ENCODE measurements around the gene CGNL1. TPM values are rescaled to one million over a fixed set of nuclear protein-coding genes. Genes with fewer than 3 reads are reported as not detected.

Gene CGNL1
- total RNA-seq, 4 donors from 2014 or later, result 4.7 to 13.7 (median 7.3) TPM

DNA sequence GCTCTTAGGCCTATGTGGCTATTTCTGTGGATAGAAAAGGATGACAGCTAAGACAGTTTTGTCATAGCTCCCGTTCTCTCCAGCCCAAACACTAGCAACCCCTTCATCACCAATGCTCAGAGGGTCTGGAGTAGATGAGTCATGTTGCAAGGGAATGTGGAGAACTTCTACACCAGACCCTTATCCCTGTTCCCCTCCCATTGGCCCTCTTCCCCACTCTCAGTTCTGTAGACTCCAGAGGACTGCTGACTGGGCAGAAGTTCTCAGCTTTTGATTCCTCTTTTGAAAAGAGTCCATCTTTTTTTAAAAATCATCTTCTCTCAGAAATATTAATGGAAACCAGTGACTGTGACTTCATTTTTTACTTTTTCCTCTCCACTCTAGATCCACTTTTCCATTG, 213.0 kb downstream of the CGNL1 start:
- TF ChIP-seq, protein P1, sequence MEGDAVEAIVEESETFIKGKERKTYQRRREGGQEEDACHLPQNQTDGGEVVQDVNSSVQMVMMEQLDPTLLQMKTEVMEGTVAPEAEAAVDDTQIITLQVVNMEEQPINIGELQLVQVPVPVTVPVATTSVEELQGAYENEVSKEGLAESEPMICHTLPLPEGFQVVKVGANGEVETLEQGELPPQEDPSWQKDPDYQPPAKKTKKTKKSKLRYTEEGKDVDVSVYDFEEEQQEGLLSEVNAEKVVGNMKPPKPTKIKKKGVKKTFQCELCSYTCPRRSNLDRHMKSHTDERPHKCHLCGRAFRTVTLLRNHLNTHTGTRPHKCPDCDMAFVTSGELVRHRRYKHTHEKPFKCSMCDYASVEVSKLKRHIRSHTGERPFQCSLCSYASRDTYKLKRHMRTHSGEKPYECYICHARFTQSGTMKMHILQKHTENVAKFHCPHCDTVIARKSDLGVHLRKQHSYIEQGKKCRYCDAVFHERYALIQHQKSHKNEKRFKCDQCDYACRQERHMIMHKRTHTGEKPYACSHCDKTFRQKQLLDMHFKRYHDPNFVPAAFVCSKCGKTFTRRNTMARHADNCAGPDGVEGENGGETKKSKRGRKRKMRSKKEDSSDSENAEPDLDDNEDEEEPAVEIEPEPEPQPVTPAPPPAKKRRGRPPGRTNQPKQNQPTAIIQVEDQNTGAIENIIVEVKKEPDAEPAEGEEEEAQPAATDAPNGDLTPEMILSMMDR (IDR thresholded peaks at IDR 0.05), result no peak
- ATAC-seq (ENCODE audit: low FRiP score) (no peak), DNase-seq (ENCODE audit: low spot score) (no peak)

DNA sequence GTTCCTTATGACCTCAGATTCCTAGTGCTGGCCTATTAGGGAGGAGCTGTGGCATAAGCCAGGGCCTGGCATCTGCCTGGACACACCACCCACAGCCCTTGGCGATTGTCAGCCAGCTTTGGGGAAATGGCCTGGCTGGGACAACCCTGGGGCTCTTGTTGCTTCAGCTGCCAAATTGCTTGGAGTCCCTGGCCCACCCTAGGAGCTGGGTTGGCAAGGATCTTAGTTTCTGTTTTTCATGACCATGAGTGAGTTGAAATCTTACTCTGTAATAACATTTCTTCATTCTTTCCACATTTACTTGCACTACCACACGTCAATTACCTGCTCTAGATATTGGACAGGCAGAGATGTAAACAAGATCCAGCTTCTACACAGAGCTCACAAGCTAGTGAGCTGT, 213.4 kb downstream of the CGNL1 start:
- DNase-seq (ENCODE audit: low spot score) (no peak), ATAC-seq (ENCODE audit: low FRiP score) (no peak)
- TF ChIP-seq, protein P1 (IDR thresholded peaks at IDR 0.05), result no peak

DNA sequence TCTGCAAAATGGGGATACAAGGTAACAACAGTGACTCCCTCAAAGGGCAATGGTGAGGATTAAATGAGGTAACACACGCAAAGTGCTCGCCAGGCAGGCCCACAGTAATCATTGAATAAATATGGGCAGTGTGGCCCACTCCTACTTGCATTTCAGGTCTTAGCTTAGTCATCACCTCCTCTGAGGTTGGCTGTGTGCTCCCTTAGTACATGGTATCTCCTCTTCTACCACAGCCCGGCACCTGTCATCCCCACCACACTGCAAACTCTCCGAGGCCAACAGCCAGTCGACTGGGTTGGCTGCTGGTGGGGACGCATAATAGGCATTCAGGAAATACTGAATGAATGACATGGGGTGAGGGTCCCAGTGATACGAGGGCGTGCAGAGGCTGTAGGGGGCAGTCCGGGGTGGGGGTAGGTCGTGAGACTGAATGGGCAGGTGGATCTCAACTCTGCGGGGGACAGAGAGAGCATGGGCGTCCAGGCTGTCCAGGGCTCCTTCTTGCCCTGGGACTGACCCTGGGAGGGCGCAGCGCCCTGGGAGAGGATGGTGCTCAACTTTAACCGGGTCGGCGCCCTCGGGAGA, 215.0 kb downstream of the CGNL1 start:
- ATAC-seq (ENCODE audit: low FRiP score) (no peak), DNase-seq (ENCODE audit: low spot score) (no peak)
- TF ChIP-seq, protein P1 (IDR thresholded peaks at IDR 0.05), result no peak

DNA sequence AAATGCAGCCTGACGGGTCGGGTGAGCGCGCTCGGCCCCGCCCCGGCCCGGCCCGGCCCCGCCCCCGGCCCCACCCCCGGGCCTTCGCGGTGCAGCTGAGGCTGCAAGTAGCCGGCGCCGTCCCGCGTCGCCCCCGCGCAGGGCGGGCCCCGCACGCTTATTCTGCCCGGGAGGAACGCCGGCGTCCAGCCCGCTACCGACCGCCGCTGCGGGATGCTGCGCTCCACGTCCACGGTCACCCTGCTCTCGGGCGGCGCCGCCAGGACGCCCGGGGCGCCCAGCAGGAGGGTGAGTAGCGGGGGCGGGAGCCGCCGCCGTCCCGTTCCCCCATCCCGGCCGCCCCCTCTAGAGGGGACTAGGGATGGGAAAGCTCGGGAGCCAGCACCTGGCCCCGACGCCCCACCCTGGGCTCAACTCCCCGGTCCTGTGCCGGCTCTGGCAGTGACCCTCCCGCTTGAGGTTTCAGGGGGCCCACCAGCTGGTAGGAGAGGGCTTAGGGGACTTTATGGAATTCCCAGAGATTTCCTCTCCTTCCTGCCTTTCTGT, 215.6 kb downstream of the CGNL1 start, which contains the start of gene MYZAP:
MYZAP (plus strand) TSS at position 83 of the 546 bp plus-strand sequence; CDS start at position 214, 131 bp downstream.
- TF ChIP-seq, protein P1 (IDR thresholded peaks at IDR 0.05), result no peak
- ATAC-seq (ENCODE audit: low FRiP score), result peak; percentile 83
- no peak for DNase-seq (ENCODE audit: low spot score)

DNA sequence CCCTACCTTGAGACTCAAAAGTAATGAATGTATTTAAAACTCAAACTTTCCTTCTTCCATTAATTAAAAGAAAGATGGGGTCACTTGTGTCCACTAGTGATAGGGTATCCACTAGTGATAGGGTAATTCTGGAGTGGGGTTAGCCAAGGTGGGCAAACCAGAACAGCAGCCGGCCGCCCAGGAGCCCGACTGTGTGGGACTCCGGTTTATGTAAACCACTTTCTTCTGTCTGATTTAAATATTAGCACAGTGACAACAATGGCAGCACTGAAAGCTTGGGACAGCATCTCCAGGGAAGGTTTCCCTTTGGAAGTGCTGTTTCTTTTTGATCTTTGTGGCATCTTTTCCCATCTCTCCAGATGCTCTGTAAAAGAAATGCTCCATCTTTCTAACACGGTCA, 216.1 kb downstream of the CGNL1 start:
- ATAC-seq (ENCODE audit: low FRiP score) (no peak), DNase-seq (ENCODE audit: low spot score) (no peak)
- TF ChIP-seq, protein P1 (IDR thresholded peaks at IDR 0.05), result no peak

DNA sequence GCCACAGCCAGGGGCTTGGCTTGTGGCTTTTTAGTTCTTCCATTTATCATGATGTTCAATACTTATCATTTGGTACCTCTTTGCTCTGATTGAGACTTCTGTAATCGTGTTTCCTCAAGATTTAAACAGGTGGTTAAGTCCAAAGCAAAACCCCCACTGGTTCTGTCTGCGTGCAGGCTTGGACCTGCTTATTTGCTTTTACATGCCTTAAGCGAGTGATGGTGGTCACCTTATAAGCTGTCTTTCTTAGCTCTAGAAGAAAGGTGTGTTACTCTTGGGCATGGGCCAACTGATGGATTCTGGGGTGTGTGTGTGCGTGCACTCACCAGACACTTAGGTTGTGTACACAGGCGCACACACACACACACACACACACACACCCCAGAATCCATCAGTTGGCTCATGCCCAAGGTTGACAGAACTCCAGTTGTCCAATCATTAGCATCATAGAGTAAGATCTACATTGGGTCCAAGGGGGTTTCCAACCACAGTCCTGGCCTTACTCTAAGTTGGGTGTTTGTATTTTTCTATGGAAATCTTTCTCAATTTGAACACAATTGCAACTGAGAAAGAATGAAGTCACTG, 216.6 kb downstream of the CGNL1 start:
- TF ChIP-seq, protein P1 (IDR thresholded peaks at IDR 0.05), result no peak
- no peak for DNase-seq (ENCODE audit: low spot score)
- ATAC-seq (ENCODE audit: low FRiP score), result no peak

DNA sequence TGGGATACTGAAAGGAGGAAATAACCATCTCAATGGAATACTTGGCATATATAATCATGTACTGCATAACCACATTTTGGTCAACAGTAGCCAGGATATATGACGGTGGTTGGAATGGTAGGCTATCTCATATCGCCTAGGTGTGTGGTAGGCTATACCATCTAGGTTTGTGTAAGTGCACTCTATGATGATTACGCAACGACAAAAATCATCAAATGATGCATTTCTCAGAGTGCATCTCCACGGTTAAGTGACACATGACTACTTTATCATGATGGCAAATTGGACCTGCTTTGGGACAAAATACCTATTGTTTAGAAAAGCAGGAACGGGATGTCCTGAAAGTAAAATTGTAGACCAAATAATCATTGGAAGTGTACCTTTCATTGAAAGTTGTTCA, 218.2 kb downstream of the CGNL1 start:
- TF ChIP-seq, protein P1 (IDR thresholded peaks at IDR 0.05), result no peak
- DNase-seq (ENCODE audit: low spot score) (no peak), ATAC-seq (ENCODE audit: low FRiP score) (no peak)
